ENCODE results near the gene ZNF610.
A peak's percentile ranks its signal among the peaks of the same experiment; 100 is the strongest.

Gene ZNF610

DNA sequence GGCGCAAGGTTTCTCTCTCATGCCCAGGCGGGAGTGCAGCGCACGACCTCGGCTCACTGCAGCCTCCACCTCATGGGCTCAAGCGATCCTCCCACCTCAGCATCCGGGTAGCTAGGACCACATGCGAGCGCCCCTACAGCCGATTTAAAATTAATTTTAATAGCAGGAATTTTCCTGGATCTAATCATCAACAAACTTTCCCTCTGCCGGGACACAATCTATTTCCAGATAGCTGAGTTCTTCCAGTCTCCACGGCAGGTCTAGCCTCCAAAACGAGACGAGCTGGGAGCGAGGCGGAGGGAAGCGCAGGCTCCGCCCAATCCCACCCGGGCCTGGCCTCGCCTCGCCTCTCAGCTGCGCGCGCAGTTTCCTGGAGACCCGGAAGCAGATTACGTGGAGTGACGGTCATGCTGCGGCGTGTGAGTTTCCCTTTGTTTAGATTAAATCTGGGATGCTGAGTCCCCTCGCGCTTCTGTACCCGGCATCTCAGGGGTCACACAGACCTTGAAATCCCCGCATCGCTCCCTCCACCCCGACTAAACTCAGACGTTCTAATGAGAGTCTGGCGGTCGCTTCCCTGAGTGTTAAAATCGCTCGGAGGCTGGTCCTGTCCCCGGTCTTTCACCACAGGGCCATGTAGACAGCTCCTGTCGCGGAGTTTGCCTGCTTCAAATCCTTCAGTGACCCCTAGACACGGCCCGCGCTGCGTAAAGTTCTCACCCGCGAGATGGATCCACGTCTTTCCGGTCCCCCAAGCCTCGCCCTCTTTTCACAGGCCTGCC is 33.7 kb downstream of the ZNF610 start, which contains the start of gene ZNF880 (continued):
- TF ChIP-seq, protein P1, sequence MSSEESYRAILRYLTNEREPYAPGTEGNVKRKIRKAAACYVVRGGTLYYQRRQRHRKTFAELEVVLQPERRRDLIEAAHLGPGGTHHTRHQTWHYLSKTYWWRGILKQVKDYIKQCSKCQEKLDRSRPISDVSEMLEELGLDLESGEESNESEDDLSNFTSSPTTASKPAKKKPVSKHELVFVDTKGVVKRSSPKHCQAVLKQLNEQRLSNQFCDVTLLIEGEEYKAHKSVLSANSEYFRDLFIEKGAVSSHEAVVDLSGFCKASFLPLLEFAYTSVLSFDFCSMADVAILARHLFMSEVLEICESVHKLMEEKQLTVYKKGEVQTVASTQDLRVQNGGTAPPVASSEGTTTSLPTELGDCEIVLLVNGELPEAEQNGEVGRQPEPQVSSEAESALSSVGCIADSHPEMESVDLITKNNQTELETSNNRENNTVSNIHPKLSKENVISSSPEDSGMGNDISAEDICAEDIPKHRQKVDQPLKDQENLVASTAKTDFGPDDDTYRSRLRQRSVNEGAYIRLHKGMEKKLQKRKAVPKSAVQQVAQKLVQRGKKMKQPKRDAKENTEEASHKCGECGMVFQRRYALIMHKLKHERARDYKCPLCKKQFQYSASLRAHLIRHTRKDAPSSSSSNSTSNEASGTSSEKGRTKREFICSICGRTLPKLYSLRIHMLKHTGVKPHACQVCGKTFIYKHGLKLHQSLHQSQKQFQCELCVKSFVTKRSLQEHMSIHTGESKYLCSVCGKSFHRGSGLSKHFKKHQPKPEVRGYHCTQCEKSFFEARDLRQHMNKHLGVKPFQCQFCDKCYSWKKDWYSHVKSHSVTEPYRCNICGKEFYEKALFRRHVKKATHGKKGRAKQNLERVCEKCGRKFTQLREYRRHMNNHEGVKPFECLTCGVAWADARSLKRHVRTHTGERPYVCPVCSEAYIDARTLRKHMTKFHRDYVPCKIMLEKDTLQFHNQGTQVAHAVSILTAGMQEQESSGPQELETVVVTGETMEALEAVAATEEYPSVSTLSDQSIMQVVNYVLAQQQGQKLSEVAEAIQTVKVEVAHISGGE (tag by site-specific recombination; conservative IDR thresholded peaks at IDR 0.05; ENCODE audit: low read depth): peak; percentile 42
- TF ChIP-seq RBAK (tag by site-specific recombination; IDR thresholded peaks at IDR 0.05) (no peak), SP3 (tag by site-specific recombination; IDR thresholded peaks at IDR 0.05) (peak; percentile 60), IKZF3 (tag by site-specific recombination; IDR thresholded peaks at IDR 0.05) (no peak), PRDM6 (tag by site-specific recombination; IDR thresholded peaks at IDR 0.05) (no peak), EGR2 (tag by site-specific recombination; IDR thresholded peaks at IDR 0.05; ENCODE audit: low read depth) (no peak), ZSCAN18 (tag by site-specific recombination; IDR thresholded peaks at IDR 0.05) (no peak), KLF8 (tag by site-specific recombination; IDR thresholded peaks at IDR 0.05) (peak; percentile 91), ZNF37A (tag by site-specific recombination; IDR thresholded peaks at IDR 0.05) (no peak), ZNF302 (tag by site-specific recombination; IDR thresholded peaks at IDR 0.05; ENCODE audit: low read depth) (no peak), ZNF335 (tag by site-specific recombination; conservative IDR thresholded peaks at IDR 0.05) (peak; percentile 77), ZNF792 (tag by site-specific recombination; IDR thresholded peaks at IDR 0.05) (no peak), ZSCAN16 (tag by site-specific recombination; IDR thresholded peaks at IDR 0.05) (no peak), ZFP3 (tag by site-specific recombination; IDR thresholded peaks at IDR 0.05; ENCODE audit: low read depth) (no peak), ZNF626 (tag by site-specific recombination; IDR thresholded peaks at IDR 0.05) (no peak), ZNF596 (tag by site-specific recombination; IDR thresholded peaks at IDR 0.05) (no peak), GLIS2 (tag by site-specific recombination; IDR thresholded peaks at IDR 0.05) (no peak), OSR2 (tag by site-specific recombination; IDR thresholded peaks at IDR 0.05) (no peak), ZNF701 (tag by site-specific recombination; IDR thresholded peaks at IDR 0.05) (no peak), ZNF777 (tag by site-specific recombination; IDR thresholded peaks at IDR 0.05; ENCODE audit: borderline replicate concordance) (no peak), ZNF155 (tag by site-specific recombination; IDR thresholded peaks at IDR 0.05) (no peak), ZBTB20 (tag by site-specific recombination; IDR thresholded peaks at IDR 0.05) (peak; percentile 52), ZNF510 (tag by site-specific recombination; IDR thresholded peaks at IDR 0.05; ENCODE audit: insufficient replicate concordance) (no peak), ZNF529 (tag by site-specific recombination; IDR thresholded peaks at IDR 0.05; ENCODE audit: insufficient replicate concordance) (no peak), ZNF76 (tag by site-specific recombination; IDR thresholded peaks at IDR 0.05; ENCODE audit: borderline replicate concordance, low read depth) (no peak)
- TF ChIP-seq, protein P2, sequence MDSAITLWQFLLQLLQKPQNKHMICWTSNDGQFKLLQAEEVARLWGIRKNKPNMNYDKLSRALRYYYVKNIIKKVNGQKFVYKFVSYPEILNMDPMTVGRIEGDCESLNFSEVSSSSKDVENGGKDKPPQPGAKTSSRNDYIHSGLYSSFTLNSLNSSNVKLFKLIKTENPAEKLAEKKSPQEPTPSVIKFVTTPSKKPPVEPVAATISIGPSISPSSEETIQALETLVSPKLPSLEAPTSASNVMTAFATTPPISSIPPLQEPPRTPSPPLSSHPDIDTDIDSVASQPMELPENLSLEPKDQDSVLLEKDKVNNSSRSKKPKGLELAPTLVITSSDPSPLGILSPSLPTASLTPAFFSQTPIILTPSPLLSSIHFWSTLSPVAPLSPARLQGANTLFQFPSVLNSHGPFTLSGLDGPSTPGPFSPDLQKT (IDR thresholded peaks at IDR 0.05; ENCODE audit: borderline replicate concordance, low read depth, low read length): no peak
- TF ChIP-seq, protein P3, sequence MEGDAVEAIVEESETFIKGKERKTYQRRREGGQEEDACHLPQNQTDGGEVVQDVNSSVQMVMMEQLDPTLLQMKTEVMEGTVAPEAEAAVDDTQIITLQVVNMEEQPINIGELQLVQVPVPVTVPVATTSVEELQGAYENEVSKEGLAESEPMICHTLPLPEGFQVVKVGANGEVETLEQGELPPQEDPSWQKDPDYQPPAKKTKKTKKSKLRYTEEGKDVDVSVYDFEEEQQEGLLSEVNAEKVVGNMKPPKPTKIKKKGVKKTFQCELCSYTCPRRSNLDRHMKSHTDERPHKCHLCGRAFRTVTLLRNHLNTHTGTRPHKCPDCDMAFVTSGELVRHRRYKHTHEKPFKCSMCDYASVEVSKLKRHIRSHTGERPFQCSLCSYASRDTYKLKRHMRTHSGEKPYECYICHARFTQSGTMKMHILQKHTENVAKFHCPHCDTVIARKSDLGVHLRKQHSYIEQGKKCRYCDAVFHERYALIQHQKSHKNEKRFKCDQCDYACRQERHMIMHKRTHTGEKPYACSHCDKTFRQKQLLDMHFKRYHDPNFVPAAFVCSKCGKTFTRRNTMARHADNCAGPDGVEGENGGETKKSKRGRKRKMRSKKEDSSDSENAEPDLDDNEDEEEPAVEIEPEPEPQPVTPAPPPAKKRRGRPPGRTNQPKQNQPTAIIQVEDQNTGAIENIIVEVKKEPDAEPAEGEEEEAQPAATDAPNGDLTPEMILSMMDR (tag by site-specific recombination; IDR thresholded peaks at IDR 0.05): no peak
- TF ChIP-seq, protein P4, sequence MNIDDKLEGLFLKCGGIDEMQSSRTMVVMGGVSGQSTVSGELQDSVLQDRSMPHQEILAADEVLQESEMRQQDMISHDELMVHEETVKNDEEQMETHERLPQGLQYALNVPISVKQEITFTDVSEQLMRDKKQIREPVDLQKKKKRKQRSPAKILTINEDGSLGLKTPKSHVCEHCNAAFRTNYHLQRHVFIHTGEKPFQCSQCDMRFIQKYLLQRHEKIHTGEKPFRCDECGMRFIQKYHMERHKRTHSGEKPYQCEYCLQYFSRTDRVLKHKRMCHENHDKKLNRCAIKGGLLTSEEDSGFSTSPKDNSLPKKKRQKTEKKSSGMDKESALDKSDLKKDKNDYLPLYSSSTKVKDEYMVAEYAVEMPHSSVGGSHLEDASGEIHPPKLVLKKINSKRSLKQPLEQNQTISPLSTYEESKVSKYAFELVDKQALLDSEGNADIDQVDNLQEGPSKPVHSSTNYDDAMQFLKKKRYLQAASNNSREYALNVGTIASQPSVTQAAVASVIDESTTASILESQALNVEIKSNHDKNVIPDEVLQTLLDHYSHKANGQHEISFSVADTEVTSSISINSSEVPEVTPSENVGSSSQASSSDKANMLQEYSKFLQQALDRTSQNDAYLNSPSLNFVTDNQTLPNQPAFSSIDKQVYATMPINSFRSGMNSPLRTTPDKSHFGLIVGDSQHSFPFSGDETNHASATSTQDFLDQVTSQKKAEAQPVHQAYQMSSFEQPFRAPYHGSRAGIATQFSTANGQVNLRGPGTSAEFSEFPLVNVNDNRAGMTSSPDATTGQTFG (tag by site-specific recombination; IDR thresholded peaks at IDR 0.05; ENCODE audit: borderline replicate concordance): no peak
